Amniotic epithelial cell (primary cell): Measurements from ENCODE around the gene GUCY1B1.
A peak's percentile ranks its signal among the peaks of the same experiment; 100 is the strongest.

Experiments
- DNase-seq: peaks from one replicate; pipeline ENCODE4 v3.0.0-alpha.2; 2010; ENCODE audit warnings: low read depth

GUCY1B1 gene

GRCh38 chr4:155799116-155799793 is 40.4 kb downstream of the GUCY1B1 start:
- no peak for DNase-seq

- no peak for DNase-seq
These were observed 40.9 kb downstream of the GUCY1B1 start for GRCh38 chr4:155799794-155800123.

- DNase-seq: no peak
These were observed 42.0 kb downstream of the GUCY1B1 start for GRCh38 chr4:155800685-155801343.

- peak; percentile 76 for DNase-seq
These were observed 43.6 kb downstream of the GUCY1B1 start for GRCh38 chr4:155802190-155802959.

- DNase-seq: peak; percentile 41
These were observed 46.2 kb downstream of the GUCY1B1 start for GRCh38 chr4:155805016-155805415.

GRCh38 chr4:155807021-155807420 is 48.2 kb downstream of the GUCY1B1 start:
- peak; percentile 76 for DNase-seq

GRCh38 chr4:155809835-155810234 is 51.0 kb downstream of the GUCY1B1 start:
- peak; percentile 91 for DNase-seq

- no peak for DNase-seq
These were observed 52.3 kb downstream of the GUCY1B1 start for GRCh38 chr4:155811083-155811482.

- no peak for DNase-seq
These were observed 59.8 kb downstream of the GUCY1B1 start for GRCh38 chr4:155818639-155819038.

- DNase-seq: no peak
These were observed 60.2 kb downstream of the GUCY1B1 start for GRCh38 chr4:155819066-155819465.

GRCh38 chr4:155820887-155821518 is 62.2 kb downstream of the GUCY1B1 start:
- DNase-seq: no peak

GRCh38 chr4:155822572-155822971 is 63.8 kb downstream of the GUCY1B1 start:
- peak; percentile 26 for DNase-seq

- peak; percentile 25 for DNase-seq
These were observed 69.8 kb downstream of the GUCY1B1 start for GRCh38 chr4:155828628-155829027.

GRCh38 chr4:155832664-155833063 is 73.8 kb downstream of the GUCY1B1 start:
- no peak for DNase-seq

- no peak for DNase-seq
These were observed 78.5 kb downstream of the GUCY1B1 start for GRCh38 chr4:155837203-155837796.

GRCh38 chr4:155842080-155842479 is 83.3 kb downstream of the GUCY1B1 start:
- no peak for DNase-seq

GRCh38 chr4:155846929-155847328 is 88.1 kb downstream of the GUCY1B1 start:
- no peak for DNase-seq

GRCh38 chr4:155849042-155849441 is 90.2 kb downstream of the GUCY1B1 start:
- no peak for DNase-seq

- no peak for DNase-seq
These were observed 94.4 kb downstream of the GUCY1B1 start for GRCh38 chr4:155853189-155853588.

GRCh38 chr4:155854582-155855226 is 95.9 kb downstream of the GUCY1B1 start:
- DNase-seq: peak; percentile 74

- DNase-seq: no peak
These were observed 97.1 kb downstream of the GUCY1B1 start for GRCh38 chr4:155855897-155856296.
